Lower lobe of right lung (tissue), 2 donors: Measurements from ENCODE around the gene YAF2. TPM values are rescaled to one million over a fixed set of nuclear protein-coding genes. Genes with fewer than 3 reads are reported as not detected.
"Not testable (repeated sequence)": the region's sequence is repeated elsewhere in the genome, so short reads cannot be mapped to it uniquely, and the experiment has no call there.

ENCODE experiments used
- ATAC-seq, 2 donors: fragments of 200-7000 bp; cut with Tn5 transposase; one replicate each; pipeline ENCODE4 v1.9.1; 2020 to 2022; ENCODE audit warnings: mild to moderate bottlenecking in 2 of 2, moderate library complexity in 2 of 2
- DNase-seq: peaks from one replicate; pipeline ENCODE4 v3.0.0-alpha.2; 2020
- H3K27ac ChIP-seq: fragments of 200-600 bp; one replicate; pipeline ENCODE4 v1.8.0; 2022
- H3K27me3 ChIP-seq: fragments of 200-600 bp; one replicate; pipeline ENCODE4 v1.8.0; 2022; ENCODE audit warnings: low read depth
- H3K36me3 ChIP-seq: fragments of 200-600 bp; one replicate; pipeline ENCODE4 v1.8.0; 2022; ENCODE audit warnings: mild to moderate bottlenecking
- H3K4me1 ChIP-seq: fragments of 200-600 bp; one replicate; pipeline ENCODE4 v1.8.0; 2022
- H3K4me3 ChIP-seq: fragments of 200-600 bp; one replicate; pipeline ENCODE4 v1.8.0; 2022; ENCODE audit warnings: mild to moderate bottlenecking
- H3K9me3 ChIP-seq: fragments of 200-600 bp; one replicate; pipeline ENCODE4 v1.8.0; 2022
- intact Hi-C: fragments of 100-400 bp; cut with DNase I; formaldehyde crosslinking; loops from one replicate; pipeline ENCODE4 v1.11.0; 2022
- total RNA-seq: library from RNA; stranded (reverse); fragmentation: NEBNext Ultra II Directional; extraction: Animal tissue kit (Norgen Biotek cat#: 25700); gene quantifications from one replicate; pipeline ENCODE4 v1.2.1, GENCODE V29; 2021
- TF ChIP-seq, protein P1 (sequence below): fragments of 200-600 bp; IDR thresholded peaks from one replicate; pipeline ENCODE4 v1.8.0; 2022; ENCODE audit warnings: antibody characterized with exemption, mild to moderate bottlenecking
- donor health status: DM: no; HTN: yes; CAD: no; lungs with severe emphysema.

Gene YAF2
- total RNA-seq, 1 donor from 2014 or later = 25.1 TPM

DNA sequence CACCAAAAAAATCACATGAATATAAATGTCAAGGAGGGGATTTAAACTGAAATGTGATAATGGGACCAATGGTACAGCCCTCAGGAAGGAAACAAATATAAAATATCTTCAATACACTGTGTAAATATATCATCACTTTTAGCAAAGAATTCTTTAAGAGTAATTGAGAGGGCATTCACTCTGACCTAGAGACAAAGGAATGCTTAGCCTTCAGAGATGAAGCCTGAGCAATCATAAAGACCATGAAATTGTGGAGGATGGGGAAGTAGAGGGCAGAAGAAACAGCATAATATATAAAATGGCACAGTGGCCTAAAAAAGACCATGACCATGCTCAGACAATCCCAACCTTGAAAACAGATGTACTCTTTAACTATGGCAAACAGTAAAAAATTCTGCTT lies 20.4 kb downstream of the YAF2 start:
- Histone ChIP-seq H3K36me3 (no peaks in the 10 kb centered on the region), H3K4me1 (peaks cover 9% of the 10 kb centered on the region), H3K27ac (no peak overlapping the region), H3K4me3 (no peak overlapping the region), H3K9me3 (no peaks in the 10 kb centered on the region), H3K27me3 (no peaks in the 10 kb centered on the region)
- TF ChIP-seq, protein P1, sequence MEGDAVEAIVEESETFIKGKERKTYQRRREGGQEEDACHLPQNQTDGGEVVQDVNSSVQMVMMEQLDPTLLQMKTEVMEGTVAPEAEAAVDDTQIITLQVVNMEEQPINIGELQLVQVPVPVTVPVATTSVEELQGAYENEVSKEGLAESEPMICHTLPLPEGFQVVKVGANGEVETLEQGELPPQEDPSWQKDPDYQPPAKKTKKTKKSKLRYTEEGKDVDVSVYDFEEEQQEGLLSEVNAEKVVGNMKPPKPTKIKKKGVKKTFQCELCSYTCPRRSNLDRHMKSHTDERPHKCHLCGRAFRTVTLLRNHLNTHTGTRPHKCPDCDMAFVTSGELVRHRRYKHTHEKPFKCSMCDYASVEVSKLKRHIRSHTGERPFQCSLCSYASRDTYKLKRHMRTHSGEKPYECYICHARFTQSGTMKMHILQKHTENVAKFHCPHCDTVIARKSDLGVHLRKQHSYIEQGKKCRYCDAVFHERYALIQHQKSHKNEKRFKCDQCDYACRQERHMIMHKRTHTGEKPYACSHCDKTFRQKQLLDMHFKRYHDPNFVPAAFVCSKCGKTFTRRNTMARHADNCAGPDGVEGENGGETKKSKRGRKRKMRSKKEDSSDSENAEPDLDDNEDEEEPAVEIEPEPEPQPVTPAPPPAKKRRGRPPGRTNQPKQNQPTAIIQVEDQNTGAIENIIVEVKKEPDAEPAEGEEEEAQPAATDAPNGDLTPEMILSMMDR = no peak
- intact Hi-C loops = no loop called here
- peak in 1 of 2 donors; percentile 20 for ATAC-seq
- no peak for DNase-seq

DNA sequence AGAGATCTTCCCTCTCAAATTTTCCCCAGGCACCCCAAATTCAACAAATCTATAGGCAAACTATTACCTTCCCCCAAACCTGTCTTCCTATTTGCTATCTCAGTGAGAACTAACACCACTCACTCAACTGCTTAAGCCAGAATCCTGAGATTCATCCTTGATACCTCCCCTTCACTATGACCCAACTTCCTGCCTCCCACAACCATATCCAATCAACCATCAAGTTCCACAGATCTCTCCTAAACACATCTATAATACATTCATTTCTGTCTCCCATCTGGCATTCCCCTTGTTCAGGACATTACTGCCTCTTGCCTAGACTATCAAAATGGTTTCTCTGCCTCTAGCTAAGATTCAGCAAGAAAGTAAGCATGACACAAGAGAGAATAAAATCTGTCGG lies 21.3 kb downstream of the YAF2 start:
- no peak for DNase-seq
- intact Hi-C loops = no loop called here
- no peak overlapping the region for H3K4me3 ChIP-seq
- H3K27me3 ChIP-seq = no peaks in the 10 kb centered on the region
- H3K36me3 ChIP-seq = no peaks in the 10 kb centered on the region
- no peaks in the 10 kb centered on the region for H3K9me3 ChIP-seq
- no peak for ATAC-seq
- peaks cover 9% of the 10 kb centered on the region for H3K4me1 ChIP-seq
- TF ChIP-seq, protein P1 = no peak
- no peak overlapping the region for H3K27ac ChIP-seq

DNA sequence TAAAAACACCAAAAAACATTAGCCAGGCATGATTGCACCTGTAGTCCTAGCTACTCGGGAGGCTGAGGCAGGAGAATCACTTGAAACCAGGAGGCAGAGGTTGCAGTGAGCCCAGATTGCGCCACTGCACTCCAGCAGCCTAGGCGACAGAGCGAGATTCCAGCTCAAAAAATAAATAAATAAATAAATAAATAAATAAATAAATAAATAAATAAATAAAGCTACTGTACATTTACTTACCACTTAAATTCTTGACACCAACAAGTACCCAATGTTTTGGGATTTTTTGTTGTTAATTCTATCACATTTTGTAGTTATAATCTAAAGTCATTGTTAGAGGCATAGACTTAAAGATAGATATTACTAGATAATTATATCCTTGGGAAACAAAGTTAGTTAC lies 22.3 kb downstream of the YAF2 start:
- DNase-seq, intact Hi-C loops, H3K27me3 ChIP-seq, ATAC-seq, H3K27ac ChIP-seq, H3K9me3 ChIP-seq, H3K4me1 ChIP-seq, H3K4me3 ChIP-seq, H3K36me3 ChIP-seq: not testable (repeated sequence)

DNA sequence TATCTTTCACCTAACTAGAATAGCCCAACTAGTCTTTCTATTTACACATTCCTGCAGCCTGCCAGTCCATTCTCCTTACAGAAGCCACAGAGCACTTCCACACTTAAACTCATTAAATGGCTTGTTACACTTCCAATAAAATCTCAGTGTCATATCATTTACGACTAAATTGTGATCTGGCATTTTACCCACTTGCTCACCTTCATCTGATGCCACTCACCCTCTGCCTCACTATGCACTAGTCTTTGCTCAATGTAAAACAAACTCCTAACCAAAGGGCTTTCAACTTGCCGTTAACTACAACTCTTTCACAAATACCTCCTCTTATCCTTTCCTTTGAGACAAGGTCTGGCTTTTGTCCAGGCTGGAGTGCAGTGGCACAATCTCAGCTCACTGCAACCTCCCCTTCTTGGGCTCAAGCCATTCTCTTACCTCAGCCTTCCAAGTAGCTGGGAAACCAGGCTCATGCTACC lies 24.1 kb downstream of the YAF2 start:
- no peaks in the 10 kb centered on the region for H3K27me3 ChIP-seq
- no peaks in the 10 kb centered on the region for H3K9me3 ChIP-seq
- H3K4me3 ChIP-seq = no peak overlapping the region
- TF ChIP-seq, protein P1 = no peak
- ATAC-seq (peak; percentile 73 to 87), DNase-seq (peak; percentile 67)
- peaks cover 9% of the 10 kb centered on the region for H3K4me1 ChIP-seq
- H3K36me3 ChIP-seq = peaks cover 15% of the 10 kb centered on the region
- H3K27ac ChIP-seq = no peak overlapping the region
- intact Hi-C loops = no loop called here

DNA sequence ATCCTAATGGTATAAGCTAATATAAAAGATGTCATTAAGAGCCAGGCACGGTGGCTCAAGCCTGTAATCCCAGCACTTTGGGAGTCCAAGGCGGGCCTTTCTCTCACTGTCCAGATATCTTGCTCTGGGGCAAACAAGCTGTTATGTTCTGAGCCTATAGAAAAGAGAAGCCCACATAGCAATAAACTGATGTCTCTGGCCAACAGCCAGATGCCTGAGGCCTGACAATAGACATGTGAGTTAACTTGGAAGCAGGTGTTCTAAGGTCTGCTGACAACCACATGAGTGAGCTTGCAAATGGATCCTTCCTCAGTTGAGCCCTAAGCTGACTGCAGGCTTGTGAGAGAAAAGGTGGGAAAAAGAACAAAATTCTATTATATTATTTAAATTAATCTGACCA lies 25.0 kb downstream of the YAF2 start:
- Histone ChIP-seq H3K27ac (no peak overlapping the region), H3K27me3 (no peaks in the 10 kb centered on the region), H3K36me3 (peaks cover 15% of the 10 kb centered on the region), H3K9me3 (no peaks in the 10 kb centered on the region), H3K4me3 (no peak overlapping the region), H3K4me1 (peaks cover 9% of the 10 kb centered on the region)
- ATAC-seq (no peak), DNase-seq (no peak)
- intact Hi-C loops = no loop called here
- TF ChIP-seq, protein P1 = no peak

- ATAC-seq (no peak), DNase-seq (no peak)
- no peaks in the 10 kb centered on the region for H3K9me3 ChIP-seq
- TF ChIP-seq, protein P1 = no peak
- no peak overlapping the region for H3K4me3 ChIP-seq
- H3K4me1 ChIP-seq = no peaks in the 10 kb centered on the region
- no peak overlapping the region for H3K27ac ChIP-seq
- intact Hi-C loops = no loop called here
- H3K27me3 ChIP-seq = no peaks in the 10 kb centered on the region
- peaks cover 15% of the 10 kb centered on the region for H3K36me3 ChIP-seq
Observed at GRCh38 chr12:42208574-42208973, 29.5 kb downstream of the YAF2 start.
